DMS53 treated with DMSO at 0.1 percent for 48 hours (cell line): ENCODE data around the gene MEP1B.
"Not testable (repeated sequence)": the region's sequence is repeated elsewhere in the genome, so short reads cannot be mapped to it uniquely, and the experiment has no call there.

ENCODE experiments used
- DNase-seq: peaks from one replicate; lab custom pipeline; 2025; ENCODE audit not compliant: unreplicated experiment; lab: John Stamatoyannopoulos, UW

MEP1B gene

DNA sequence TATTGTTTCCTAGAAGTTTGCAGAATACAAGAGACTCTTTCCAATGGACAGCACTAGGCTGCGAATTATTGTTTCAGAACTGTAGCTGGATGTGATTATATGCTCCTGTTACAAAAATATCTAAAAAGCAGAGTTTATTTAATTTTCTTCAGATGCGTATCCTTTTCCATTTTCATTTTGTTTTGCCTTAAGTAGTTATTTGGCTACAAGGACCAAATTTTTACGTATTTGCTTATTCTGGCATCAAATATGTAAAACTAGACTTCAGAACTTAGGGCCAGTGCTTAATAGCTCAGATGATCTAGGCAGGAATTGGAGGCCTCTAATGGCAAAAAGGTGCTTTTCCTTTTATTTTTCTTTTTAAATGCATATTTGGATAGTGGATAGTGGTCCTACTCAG lies 18.7 kb downstream of the MEP1B start:
- no peak for DNase-seq

DNA sequence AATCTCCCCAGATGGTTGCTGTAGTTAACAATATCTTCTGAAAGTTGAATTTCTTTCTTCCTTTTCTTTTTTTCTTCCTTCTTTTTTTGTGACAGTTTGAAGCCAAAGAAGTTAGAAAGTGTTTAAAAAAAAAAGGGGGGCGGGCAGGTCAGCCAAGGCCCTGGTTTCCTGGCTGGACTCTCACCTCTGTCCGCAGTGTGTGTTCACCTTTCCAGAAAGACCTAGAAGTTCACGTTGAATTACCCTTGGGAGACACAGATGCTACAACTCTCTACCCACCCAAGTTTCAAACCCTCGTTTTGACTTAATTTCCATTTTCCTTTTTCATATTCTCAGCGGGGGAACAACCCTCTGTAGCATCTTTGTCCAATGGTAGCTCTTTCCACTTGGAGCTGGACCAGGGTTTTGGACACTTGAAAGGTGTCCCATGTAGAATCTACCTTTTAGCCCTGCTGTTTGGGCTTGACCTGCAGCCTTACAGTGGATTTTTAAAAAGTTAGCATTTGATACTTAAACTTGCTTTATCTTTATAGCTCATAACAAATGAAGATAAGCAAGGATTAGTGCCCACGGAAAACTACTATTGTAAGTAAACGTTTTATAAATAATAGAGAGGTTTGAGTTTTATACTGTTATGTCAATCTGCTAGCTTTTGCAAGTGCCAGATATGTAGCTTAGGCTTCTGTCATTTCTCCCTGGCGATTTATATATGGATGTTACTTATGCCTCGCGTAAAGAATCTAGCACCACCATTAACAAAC lies 20.0 kb downstream of the MEP1B start:
- DNase-seq: no peak

DNA sequence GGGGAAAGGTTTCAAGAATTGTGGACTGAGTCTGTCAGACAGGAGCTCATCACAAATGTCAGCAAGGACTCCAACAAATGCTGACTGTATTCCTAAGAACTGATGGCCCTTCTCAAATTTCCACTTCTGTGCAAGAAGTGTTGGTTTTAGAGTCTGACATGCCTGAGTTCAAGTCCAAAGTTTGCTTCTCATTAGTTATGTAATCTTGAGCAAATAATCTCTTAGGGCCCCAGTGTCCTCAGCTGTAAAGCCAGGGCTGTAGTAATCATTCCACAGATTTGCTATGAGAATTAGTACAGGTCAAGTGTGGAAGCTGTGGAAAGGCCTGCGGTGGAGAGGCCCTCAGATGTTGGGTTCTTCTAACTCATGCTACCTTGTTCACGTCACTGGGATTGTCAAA lies 23.9 kb downstream of the MEP1B start:
- DNase-seq: peak; percentile 81

GRCh38 chr18:32216390-32216789 lies 26.6 kb downstream of the MEP1B start:
- no peak for DNase-seq

GRCh38 chr18:32219431-32220018 lies 29.7 kb downstream of the MEP1B start:
- no peak for DNase-seq

GRCh38 chr18:32233348-32233747 lies 43.5 kb downstream of the MEP1B start:
- DNase-seq: not testable (repeated sequence)

DNA sequence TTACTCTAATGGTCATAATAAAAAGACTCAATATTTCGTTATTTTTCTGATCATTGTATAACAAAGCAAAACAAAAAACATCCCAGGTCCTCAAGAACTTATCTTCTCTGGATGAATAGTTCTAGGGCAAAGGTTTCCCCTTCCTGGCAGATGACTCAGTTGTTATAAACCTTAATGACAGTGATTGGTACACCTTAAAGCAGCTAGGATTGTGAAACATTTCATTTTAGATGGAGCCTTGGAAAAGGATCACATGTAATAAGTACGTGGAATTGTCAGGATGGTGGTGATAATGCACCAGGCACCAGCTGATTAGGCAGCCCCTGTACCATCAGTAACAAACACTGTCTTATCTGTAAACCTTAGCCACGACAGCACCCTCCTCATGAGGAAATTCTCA lies 47.2 kb downstream of the MEP1B start:
- no peak for DNase-seq

DNA sequence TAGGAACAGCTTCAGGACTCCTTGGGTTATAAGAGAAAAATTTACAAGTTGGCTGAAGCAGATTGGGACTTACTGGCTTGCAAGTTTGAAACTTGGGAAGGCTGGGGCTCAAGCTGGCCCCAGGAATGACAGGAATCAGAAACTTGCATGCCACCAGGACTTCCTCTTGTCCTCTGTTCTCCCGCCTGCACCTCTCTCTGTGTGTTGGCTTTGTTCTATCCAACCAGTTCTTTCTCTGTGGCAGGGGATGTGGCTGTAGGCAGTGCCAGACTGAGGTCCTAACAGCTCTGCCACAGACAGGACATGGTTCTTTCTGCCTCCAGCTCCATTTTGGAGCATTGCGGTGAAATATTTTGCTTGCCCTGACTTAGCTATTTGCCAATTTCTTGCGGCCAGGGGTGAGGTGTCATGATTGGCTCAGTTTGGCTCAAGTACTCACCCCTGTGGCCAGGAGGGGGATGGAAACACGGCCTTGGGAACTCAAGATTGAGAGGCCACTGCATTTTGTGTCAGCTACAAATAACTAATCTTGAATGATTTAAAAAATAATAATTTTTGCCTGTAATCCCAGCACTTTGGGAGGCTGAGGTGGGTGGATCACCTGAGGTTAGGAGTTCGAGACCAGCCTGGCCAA lies 48.9 kb downstream of the MEP1B start:
- no peak for DNase-seq

DNA sequence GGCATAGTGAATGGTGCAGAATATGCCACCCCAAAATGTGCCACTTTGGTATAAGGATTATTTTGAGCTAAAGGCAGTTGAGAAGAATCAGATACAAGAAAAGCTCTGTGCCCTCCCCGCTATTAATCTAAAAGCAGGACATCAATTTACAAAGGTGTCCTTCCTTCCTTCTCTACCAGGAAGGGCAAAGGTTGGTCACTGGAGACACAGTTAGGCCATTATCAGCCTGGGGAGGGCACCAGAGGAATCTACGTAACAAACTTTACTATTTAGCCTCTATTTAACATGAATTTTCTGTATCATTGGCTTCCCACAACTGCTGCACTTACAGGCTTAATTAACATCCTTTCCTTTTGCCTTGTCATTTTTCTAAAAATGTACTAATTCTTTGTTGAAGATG lies 52.6 kb downstream of the MEP1B start:
- DNase-seq: no peak

DNA sequence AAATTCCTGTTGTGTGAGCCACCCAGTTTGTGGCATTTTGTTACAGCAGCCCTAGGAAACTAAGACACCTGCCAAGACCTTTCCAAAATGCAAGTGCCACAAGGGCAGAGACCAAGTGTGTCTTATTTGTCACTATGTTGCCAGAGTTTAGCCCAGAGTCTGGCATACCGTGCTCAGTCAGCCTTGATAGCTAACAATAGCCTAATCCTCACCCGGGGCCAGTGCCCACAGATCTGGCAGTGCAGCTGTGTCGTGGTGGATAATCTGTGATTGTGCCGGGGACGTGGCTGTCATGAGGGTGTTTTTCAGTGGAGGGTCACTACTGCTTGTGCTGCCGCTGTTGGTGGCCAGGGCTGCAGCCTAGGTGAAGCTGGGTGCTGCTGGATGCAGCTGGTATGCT lies 53.5 kb downstream of the MEP1B start:
- DNase-seq: no peak

DNA sequence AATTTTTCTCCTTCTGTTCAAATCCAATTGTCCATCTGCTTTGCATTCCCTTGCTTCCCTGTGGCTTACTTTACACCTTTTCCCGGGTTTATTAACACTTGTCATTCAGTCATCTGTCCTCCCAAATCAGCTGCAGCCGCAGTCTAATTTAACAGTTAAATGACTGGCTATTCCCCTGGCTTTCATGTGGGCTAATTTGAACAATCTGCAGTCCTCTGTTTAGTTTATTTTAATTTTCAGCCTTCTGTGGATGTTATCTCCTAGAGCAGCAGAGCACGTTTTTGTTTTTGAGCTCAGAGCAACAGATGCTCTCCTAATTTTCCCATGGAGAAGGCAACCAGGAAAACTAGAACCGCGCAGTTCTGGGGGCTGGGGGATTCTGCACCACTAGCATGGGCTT lies 55.0 kb downstream of the MEP1B start:
- DNase-seq: no peak

GRCh38 chr18:32249147-32249929 lies 59.5 kb downstream of the MEP1B start:
- DNase-seq: no peak

DNA sequence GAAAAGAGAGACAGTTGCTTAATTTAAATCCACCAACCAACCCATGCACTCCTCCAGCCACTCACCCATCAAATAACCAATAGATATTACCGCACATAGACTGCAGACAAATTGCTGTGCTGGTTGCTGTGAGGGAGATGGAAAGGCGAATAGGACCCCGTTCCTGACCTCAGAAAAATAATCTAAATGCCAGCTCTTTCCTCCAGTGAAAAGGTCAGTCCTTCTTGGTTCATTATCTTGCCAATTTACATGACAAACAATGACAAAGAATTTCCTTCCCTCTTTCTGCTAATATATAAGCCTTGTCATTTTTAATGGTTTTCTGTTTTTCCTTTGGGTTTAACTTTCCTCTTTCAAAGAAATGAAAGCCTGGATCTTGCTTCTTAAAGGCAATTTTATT lies 61.6 kb downstream of the MEP1B start:
- DNase-seq: no peak

DNA sequence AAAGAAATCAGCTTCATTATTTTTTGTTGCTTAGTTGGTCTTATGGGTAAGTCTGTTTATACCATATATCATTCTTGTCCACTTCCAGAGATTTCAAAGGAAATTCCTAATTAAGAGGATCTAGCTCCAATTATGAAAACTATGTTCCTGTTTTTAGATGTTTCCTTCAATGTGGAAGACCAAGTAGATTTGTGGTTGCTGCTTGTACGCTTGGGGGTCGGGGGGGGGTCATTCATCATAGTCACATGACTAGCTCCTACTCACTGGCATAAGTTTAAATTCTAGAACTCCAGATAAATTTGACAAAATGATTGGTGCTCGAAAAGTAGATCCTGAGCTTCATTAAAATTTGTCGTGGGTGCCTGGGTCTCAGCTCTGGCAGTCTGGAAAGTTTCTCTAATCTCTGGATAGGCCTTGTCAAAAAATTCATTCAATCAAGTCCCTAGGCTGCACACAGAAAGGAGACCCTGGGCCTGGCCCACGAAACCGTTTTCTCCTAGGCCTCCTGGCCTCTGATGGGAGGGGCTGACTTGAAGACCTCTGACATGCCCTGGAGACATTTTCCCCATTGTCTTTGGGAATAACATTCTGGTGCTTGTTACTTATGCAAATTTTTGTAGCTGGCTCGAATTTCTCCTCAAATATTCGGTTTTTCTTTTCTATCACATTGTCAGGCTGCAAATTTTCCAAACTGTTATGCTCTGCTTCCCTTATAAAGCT lies 62.5 kb downstream of the MEP1B start:
- DNase-seq: no peak

DNA sequence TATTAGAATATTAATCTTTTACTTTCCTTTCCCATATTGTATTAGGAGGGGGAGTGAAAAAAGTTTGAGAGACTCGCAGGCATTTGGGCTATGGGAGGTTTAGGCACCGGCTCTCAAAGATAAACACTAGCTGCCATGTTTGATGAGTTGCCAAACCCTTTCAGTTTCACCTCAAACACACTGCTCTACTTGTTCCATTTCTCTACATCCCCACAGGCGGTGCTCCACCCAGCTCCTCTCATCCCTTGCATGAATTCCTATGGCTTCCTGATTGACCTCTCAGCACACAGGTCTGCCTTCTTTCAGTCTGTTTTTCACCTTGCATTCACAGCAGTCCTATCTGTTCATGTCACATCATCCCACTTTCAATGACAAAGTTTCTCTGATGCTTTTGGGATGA lies 65.7 kb downstream of the MEP1B start:
- DNase-seq: no peak

DNA sequence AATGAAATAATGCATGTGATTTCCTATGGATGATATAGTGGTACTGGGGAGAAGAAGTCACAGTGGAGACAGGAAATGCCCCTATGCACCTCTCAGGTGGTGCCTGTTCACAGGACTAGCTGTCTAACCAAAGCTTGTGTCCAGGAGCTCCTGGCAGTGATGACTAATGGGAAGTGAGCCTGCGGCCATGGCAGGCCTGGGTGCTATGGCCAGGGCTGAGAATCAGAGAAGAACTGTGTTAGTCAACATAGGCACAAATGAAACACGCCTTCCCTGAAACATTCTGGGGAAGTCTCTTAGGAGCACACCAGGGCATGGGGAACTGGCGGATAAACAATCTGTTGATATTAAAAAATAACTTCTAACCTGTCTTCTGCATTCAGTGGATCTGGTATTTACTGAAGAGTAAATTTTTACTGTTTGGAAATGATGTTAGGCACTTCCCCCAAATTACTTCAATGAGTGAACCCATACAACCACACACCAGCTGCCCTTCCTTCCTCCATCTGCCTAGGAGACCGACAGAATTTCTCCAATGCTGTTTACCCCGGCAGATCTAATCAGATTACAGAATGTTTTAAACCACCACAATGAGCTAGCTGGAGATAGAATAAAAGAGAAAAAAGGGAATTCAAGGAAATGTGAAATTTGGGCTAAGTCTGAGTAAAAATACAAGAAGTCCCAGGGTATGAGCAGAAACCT lies 67.4 kb downstream of the MEP1B start:
- no peak for DNase-seq

DNA sequence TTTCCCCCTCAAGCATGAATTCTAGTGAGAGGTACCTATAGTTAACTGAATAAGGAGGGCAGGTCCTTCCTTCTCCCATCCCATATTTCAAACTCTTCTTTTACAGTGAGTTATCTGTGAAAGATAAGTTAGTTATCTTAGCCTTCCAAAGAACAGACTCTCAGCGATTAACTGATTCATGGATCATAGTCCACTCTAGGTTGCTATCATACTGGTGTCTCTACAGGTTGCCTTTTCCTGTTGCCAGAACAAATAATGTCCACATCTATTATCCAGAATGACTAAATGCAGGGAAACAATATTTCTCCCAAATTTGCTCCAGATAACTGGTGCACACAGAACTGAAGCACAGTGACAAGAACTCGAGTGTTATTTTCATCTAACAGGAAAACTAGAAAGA lies 68.3 kb downstream of the MEP1B start:
- no peak for DNase-seq

DNA sequence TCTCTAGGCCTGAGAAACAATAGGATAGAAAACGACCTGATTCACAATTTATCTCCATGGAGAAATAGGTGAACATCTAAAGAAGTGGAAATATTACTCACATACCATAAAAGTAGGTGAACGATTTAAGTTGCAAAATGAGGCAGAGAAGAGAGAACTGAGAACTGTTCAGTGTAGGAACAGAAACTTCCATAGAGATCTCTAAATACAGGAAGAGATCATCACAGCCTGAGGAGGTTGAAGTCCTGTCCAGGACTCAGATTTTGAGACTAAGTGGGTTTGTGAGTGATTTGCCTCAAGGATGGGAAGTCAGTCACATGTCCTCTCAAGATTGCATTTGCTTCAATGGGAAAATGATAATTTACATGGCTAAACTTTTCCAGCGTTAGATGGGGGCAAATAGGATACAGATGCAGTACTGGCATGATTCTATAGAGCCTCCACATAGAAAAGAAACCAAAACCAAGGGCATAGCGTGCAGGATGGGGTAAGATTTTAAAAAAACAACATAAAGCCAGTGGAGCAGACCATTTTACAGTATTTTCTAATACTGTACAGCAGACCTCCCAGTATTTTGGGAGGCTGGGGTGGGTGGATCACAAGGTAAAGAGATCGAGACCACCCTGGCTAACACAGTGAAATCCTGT lies 68.8 kb downstream of the MEP1B start:
- DNase-seq: no peak

GRCh38 chr18:32259553-32259952 lies 69.7 kb downstream of the MEP1B start:
- no peak for DNase-seq

- no peak for DNase-seq
Measured at GRCh38 chr18:32261003-32261402, 71.2 kb downstream of the MEP1B start.
